ENCODE results near the gene SEPTIN7. TPM values are rescaled to one million over a fixed set of nuclear protein-coding genes. Genes with fewer than 3 reads are reported as not detected.
"Not testable (repeated sequence)": the region's sequence is repeated elsewhere in the genome, so short reads cannot be mapped to it uniquely, and the experiment has no call there.

The SEPTIN7 gene
- 258 and 413 TPM in 2 replicates for total RNA-seq (2014; rRNA removed; shearing (Covaris generic); ENCODE audit: low replicate concordance)

- in situ Hi-C loops (cut with HindIII; ENCODE audit: low pct_unique_long_range_greater_than_20kb, low sequenced_read_pairs) = no loop called here
- peak; percentile 99 for DNase-seq (ENCODE audit: low read depth)
Observed at GRCh38 chr7:35800718-35801391, at the start of gene SEPTIN7. Gene SEPTIN7, plus strand, starts transcription at chr7:35801057. Its CDS starts 153 bp downstream, at chr7:35801210.

- in situ Hi-C loops (cut with HindIII; ENCODE audit: low pct_unique_long_range_greater_than_20kb, low sequenced_read_pairs) = no loop called here
- DNase-seq (ENCODE audit: low read depth) = no peak
Observed at GRCh38 chr7:35752742-35753141, 48.1 kb upstream of the SEPTIN7 start.

GRCh38 chr7:35753761-35754603, 46.9 kb upstream of the SEPTIN7 start:
- in situ Hi-C loops (cut with HindIII; ENCODE audit: low pct_unique_long_range_greater_than_20kb, low sequenced_read_pairs) = no loop called here
- DNase-seq (ENCODE audit: low read depth) = no peak

GRCh38 chr7:35754741-35755140, 46.1 kb upstream of the SEPTIN7 start:
- in situ Hi-C loops (cut with HindIII; ENCODE audit: low pct_unique_long_range_greater_than_20kb, low sequenced_read_pairs) = no loop called here

GRCh38 chr7:35755711-35756110, 45.1 kb upstream of the SEPTIN7 start:
- in situ Hi-C loops (cut with HindIII; ENCODE audit: low pct_unique_long_range_greater_than_20kb, low sequenced_read_pairs) = no loop called here
- DNase-seq (ENCODE audit: low read depth) = no peak

More at GRCh38 chr7:35754741-35755140, 46.1 kb upstream of the SEPTIN7 start:
- no peak for DNase-seq (ENCODE audit: low read depth)

GRCh38 chr7:35756453-35756852, 44.4 kb upstream of the SEPTIN7 start:
- in situ Hi-C loops (cut with HindIII; ENCODE audit: low pct_unique_long_range_greater_than_20kb, low sequenced_read_pairs); DNase-seq (ENCODE audit: low read depth): not testable (repeated sequence)

- DNase-seq (ENCODE audit: low read depth) = no peak
- in situ Hi-C loops (cut with HindIII; ENCODE audit: low pct_unique_long_range_greater_than_20kb, low sequenced_read_pairs) = no loop called here
Observed at GRCh38 chr7:35757574-35757973, 43.3 kb upstream of the SEPTIN7 start.

GRCh38 chr7:35758421-35758820, 42.4 kb upstream of the SEPTIN7 start:
- in situ Hi-C loops (cut with HindIII; ENCODE audit: low pct_unique_long_range_greater_than_20kb, low sequenced_read_pairs) = no loop called here
- DNase-seq (ENCODE audit: low read depth) = no peak

GRCh38 chr7:35760143-35760745, 40.6 kb upstream of the SEPTIN7 start:
- no peak for DNase-seq (ENCODE audit: low read depth)
- in situ Hi-C loops (cut with HindIII; ENCODE audit: low pct_unique_long_range_greater_than_20kb, low sequenced_read_pairs) = no loop called here

- no peak for DNase-seq (ENCODE audit: low read depth)
- in situ Hi-C loops (cut with HindIII; ENCODE audit: low pct_unique_long_range_greater_than_20kb, low sequenced_read_pairs) = no loop called here
Observed at GRCh38 chr7:35761871-35762677, 38.8 kb upstream of the SEPTIN7 start.

- peak; percentile 29 for DNase-seq (ENCODE audit: low read depth)
- in situ Hi-C loops (cut with HindIII; ENCODE audit: low pct_unique_long_range_greater_than_20kb, low sequenced_read_pairs) = no loop called here
Observed at GRCh38 chr7:35762781-35763180, 38.1 kb upstream of the SEPTIN7 start.

GRCh38 chr7:35768346-35768745, 32.5 kb upstream of the SEPTIN7 start:
- DNase-seq (ENCODE audit: low read depth) = no peak
- in situ Hi-C loops (cut with HindIII; ENCODE audit: low pct_unique_long_range_greater_than_20kb, low sequenced_read_pairs) = no loop called here

GRCh38 chr7:35771776-35772175, 29.1 kb upstream of the SEPTIN7 start:
- in situ Hi-C loops (cut with HindIII; ENCODE audit: low pct_unique_long_range_greater_than_20kb, low sequenced_read_pairs) = no loop called here
- no peak for DNase-seq (ENCODE audit: low read depth)

GRCh38 chr7:35773994-35774393, 26.9 kb upstream of the SEPTIN7 start:
- in situ Hi-C loops (cut with HindIII; ENCODE audit: low pct_unique_long_range_greater_than_20kb, low sequenced_read_pairs) = no loop called here

GRCh38 chr7:35776686-35777085, 24.2 kb upstream of the SEPTIN7 start:
- no peak for DNase-seq (ENCODE audit: low read depth)
- in situ Hi-C loops (cut with HindIII; ENCODE audit: low pct_unique_long_range_greater_than_20kb, low sequenced_read_pairs) = no loop called here

More at GRCh38 chr7:35773994-35774393, 26.9 kb upstream of the SEPTIN7 start:
- no peak for DNase-seq (ENCODE audit: low read depth)

GRCh38 chr7:35777121-35777520, 23.7 kb upstream of the SEPTIN7 start:
- in situ Hi-C loops (cut with HindIII; ENCODE audit: low pct_unique_long_range_greater_than_20kb, low sequenced_read_pairs) = no loop called here
- DNase-seq (ENCODE audit: low read depth) = no peak

- in situ Hi-C loops (cut with HindIII; ENCODE audit: low pct_unique_long_range_greater_than_20kb, low sequenced_read_pairs) = no loop called here
- no peak for DNase-seq (ENCODE audit: low read depth)
Observed at GRCh38 chr7:35780070-35780469, 20.8 kb upstream of the SEPTIN7 start.

- in situ Hi-C loops (cut with HindIII; ENCODE audit: low pct_unique_long_range_greater_than_20kb, low sequenced_read_pairs) = no loop called here
- DNase-seq (ENCODE audit: low read depth) = no peak
Observed at GRCh38 chr7:35781200-35781701, 19.6 kb upstream of the SEPTIN7 start.

All from Caki2 (cell line).